Measurements from ENCODE around the gene MYO6. TPM values are rescaled to one million over a fixed set of nuclear protein-coding genes. Genes with fewer than 3 reads are reported as not detected.

The MYO6 gene
- total and polyA plus RNA-seq, 7 donors = 0.93 to 3.7 (median 2.4) TPM

DNA sequence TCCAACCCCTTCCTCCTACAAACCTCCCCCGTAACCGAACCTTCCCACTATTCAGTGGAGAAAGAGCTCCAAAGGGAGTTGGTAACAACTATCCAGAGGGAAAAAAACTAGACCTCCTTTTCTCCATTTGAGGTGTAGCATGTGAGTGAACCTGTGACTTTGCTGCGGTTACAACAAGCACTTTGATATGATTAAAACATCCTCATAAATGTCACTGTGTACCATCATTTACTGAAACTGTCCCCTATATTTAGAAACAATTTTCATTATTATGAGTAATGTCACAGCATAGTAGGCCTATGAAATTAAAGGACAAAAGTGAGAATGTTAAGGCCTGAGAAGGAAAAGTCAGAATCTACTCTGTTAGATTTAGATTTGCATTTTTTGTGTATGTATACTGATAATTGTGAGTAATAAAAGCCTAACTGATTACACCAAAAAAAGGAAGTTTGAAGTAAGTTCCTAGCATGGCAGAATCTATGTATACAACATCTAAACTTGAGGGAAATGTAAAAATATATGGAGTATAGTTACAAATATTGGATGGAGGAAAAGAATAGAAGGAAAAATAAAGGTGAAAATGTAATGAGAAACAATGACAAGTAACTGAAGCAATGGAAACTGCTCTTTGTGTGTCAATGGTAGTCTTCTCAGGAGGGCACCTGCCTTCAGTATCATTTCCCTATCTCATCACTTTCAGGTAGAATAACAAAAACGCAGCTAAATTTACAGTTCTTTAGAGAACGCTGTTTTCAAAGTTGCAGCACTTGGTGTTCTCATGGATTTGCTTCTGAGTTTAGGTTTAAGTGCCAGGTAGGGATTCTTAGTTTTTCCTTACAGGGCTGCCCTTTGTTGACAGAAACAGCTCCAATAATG is 177.5 kb downstream of the MYO6 start:
- Histone ChIP-seq H3K27ac (no peak overlapping the region), H3K36me3 (ENCODE audit: insufficient read depth in 1 of 2, low read depth in 1 of 2) (no peaks in the 10 kb centered on the region), H3K4me3 (no peak overlapping the region), H3K4me1 (no peaks in the 10 kb centered on the region), H3K27me3 (ENCODE audit: insufficient read depth in 3 of 3, low read length in 2 of 3) (no peaks in the 10 kb centered on the region), H3K9me3 (no peaks in the 10 kb centered on the region)
- 88 to 89% (median 89%) methylated on average over 5 of the region's 5 CpGs for WGBS, 3 donors
- intact Hi-C loops (cut with DNase I) = no loop called here
- ATAC-seq = no peak
- no peak for DNase-seq
- TF ChIP-seq CTCF (IDR thresholded peaks at IDR 0.05) = no peak

- Histone ChIP-seq H3K4me1 (no peaks in the 10 kb centered on the region), H3K27me3 (ENCODE audit: insufficient read depth in 3 of 3, low read length in 2 of 3) (peaks cover 0 to 2% (median 0%) of the 10 kb centered on the region in 3 donors), H3K27ac (no peak overlapping the region), H3K9me3 (no peaks in the 10 kb centered on the region), H3K4me3 (no peak overlapping the region), H3K36me3 (ENCODE audit: insufficient read depth in 1 of 2, low read depth in 1 of 2) (no peaks in the 10 kb centered on the region)
- ATAC-seq (no peak), DNase-seq (no peak)
- 47 to 58% (median 55%) methylated on average over 11 of the region's 11 CpGs for WGBS, 3 donors
- TF ChIP-seq CTCF (IDR thresholded peaks at IDR 0.05) = no peak
- intact Hi-C loops (cut with DNase I) = loop anchor here (5.0 to 10.0 kb wide), 2 partner anchors 1526 to 1534 kb away; partner anchors contain the start of gene HTR1B (in 1 of the 2)
Observed at GRCh38 chr6:75931011-75931680, 182.1 kb downstream of the MYO6 start.

- H3K4me1 ChIP-seq = no peaks in the 10 kb centered on the region
- ATAC-seq = no peak
- WGBS, 3 donors = 54 to 58% (median 58%) methylated on average over 5 of the region's 5 CpGs
- no peak overlapping the region for H3K4me3 ChIP-seq
- DNase-seq = no peak
- no peak overlapping the region for H3K27ac ChIP-seq
- peaks cover 0 to 2% (median 0%) of the 10 kb centered on the region in 3 donors for H3K27me3 ChIP-seq (ENCODE audit: insufficient read depth in 3 of 3, low read length in 2 of 3)
- TF ChIP-seq CTCF (IDR thresholded peaks at IDR 0.05) = no peak
- H3K36me3 ChIP-seq (ENCODE audit: insufficient read depth in 1 of 2, low read depth in 1 of 2) = no peaks in the 10 kb centered on the region
- no peaks in the 10 kb centered on the region for H3K9me3 ChIP-seq
- intact Hi-C loops (cut with DNase I) = loop anchor here (5.0 to 10.0 kb wide), 2 partner anchors 1525 to 1533 kb away; partner anchors contain the start of gene HTR1B (in 1 of the 2)
Observed at GRCh38 chr6:75932067-75932466, 183.0 kb downstream of the MYO6 start.

- ATAC-seq = no peak
- H3K4me3 ChIP-seq = no peak overlapping the region
- no peaks in the 10 kb centered on the region for H3K4me1 ChIP-seq
- H3K27me3 ChIP-seq (ENCODE audit: insufficient read depth in 3 of 3, low read length in 2 of 3) = peaks cover 0 to 2% (median 0%) of the 10 kb centered on the region in 3 donors
- intact Hi-C loops (cut with DNase I) = loop anchor here (5.0 to 10.0 kb wide), 2 partner anchors 1524 to 1531 kb away; partner anchors contain the start of gene HTR1B (in 1 of the 2)
- no peak for DNase-seq
- no peaks in the 10 kb centered on the region for H3K9me3 ChIP-seq
- 73 to 78% (median 76%) methylated on average over 7 of the region's 7 CpGs for WGBS, 3 donors
- H3K36me3 ChIP-seq (ENCODE audit: insufficient read depth in 1 of 2, low read depth in 1 of 2) = no peaks in the 10 kb centered on the region
- no peak for TF ChIP-seq CTCF (IDR thresholded peaks at IDR 0.05)
- no peak overlapping the region for H3K27ac ChIP-seq
Observed at GRCh38 chr6:75933387-75933975, 184.4 kb downstream of the MYO6 start.
